WTC11 (cell line): ENCODE results near the gene GFOD1. TPM values are rescaled to one million over a fixed set of nuclear protein-coding genes. Genes with fewer than 3 reads are reported as not detected.

Experiments
- ATAC-seq: fragments of 200-7000 bp; cut with Tn5 transposase; 2 replicates; pipeline ENCODE4 v1.10.0; 2021; ENCODE audit warnings: mild to moderate bottlenecking, moderate library complexity
- CTCF ChIA-PET: fragments of 300-600 bp; sonication (Branson Sonifier 250); formaldehyde crosslinking; loops from one replicate; lab custom pipeline; 2021; ENCODE audit warnings: antibody characterized with exemption; lab: Charles Lee
- POLR2A ChIA-PET: fragments of 350-600 bp; sonication (Branson Sonifier 250); formaldehyde crosslinking; loops from one replicate; lab custom pipeline; 2021; ENCODE audit warnings: antibody characterized with exemption; lab: Charles Lee
- DNase-seq: peaks from one replicate; pipeline ENCODE4 v3.0.0; 2021; ENCODE audit warnings: low spot score
- H3K27ac Mint-ChIP-seq: 2 replicates; pipeline ENCODE4 v1.8.0; 2021; ENCODE audit warnings: mixed read lengths
- H3K27me3 Mint-ChIP-seq: 2 replicates; pipeline ENCODE4 v1.8.0; 2021; ENCODE audit warnings: low read depth, mild to moderate bottlenecking, moderate library complexity, mixed read lengths
- H3K36me3 Mint-ChIP-seq: 2 replicates; pipeline ENCODE4 v1.8.0; 2021; ENCODE audit warnings: mixed read lengths
- H3K4me1 Mint-ChIP-seq: 2 replicates; pipeline ENCODE4 v1.8.0; 2022; ENCODE audit warnings: mixed read lengths
- H3K4me3 Mint-ChIP-seq: 2 replicates; pipeline ENCODE4 v1.8.0; 2021; ENCODE audit warnings: mild to moderate bottlenecking, moderate library complexity, mixed read lengths
- H3K9me3 Mint-ChIP-seq: 2 replicates; pipeline ENCODE4 v1.8.0; 2021; ENCODE audit warnings: mixed read lengths
- ATF3 ChIP-seq: sonication (generic); formaldehyde crosslinking; conservative IDR thresholded peaks from 2 replicates; pipeline ENCODE4 v1.8.1; 2022; ENCODE audit warnings: mild to moderate bottlenecking, missing genetic modification reagents
- EMX1 ChIP-seq: fragments of 250-450 bp; sonication (Bioruptor Pico); IDR thresholded peaks from 2 replicates; pipeline ENCODE4 v1.8.0; 2021; ENCODE audit warnings: mild to moderate bottlenecking
- HMGXB4 ChIP-seq: sonication (generic); formaldehyde crosslinking; IDR thresholded peaks from 2 replicates; pipeline ENCODE4 v1.8.1; 2023; ENCODE audit warnings: mild to moderate bottlenecking, moderate library complexity, missing genetic modification reagents
- MYBL2 ChIP-seq: sonication (generic); formaldehyde crosslinking; IDR thresholded peaks from 2 replicates; pipeline ENCODE4 v1.8.1; 2023; ENCODE audit warnings: mild to moderate bottlenecking, moderate library complexity, missing genetic modification reagents
- RELA ChIP-seq: sonication (generic); formaldehyde crosslinking; IDR thresholded peaks from 2 replicates; pipeline ENCODE4 v1.8.1; 2022; ENCODE audit warnings: missing genetic modification reagents, mild to moderate bottlenecking, borderline replicate concordance
- SOX15 ChIP-seq: fragments of 250-450 bp; sonication (Bioruptor Pico); IDR thresholded peaks from 2 replicates; pipeline ENCODE4 v1.9.0; 2021; ENCODE audit warnings: mild to moderate bottlenecking
- STAT6 ChIP-seq: sonication (generic); formaldehyde crosslinking; conservative IDR thresholded peaks from 2 replicates; pipeline ENCODE4 v1.8.1; 2023; ENCODE audit warnings: mild to moderate bottlenecking, low read depth, missing genetic modification reagents, moderate library complexity
- ZNF121 ChIP-seq: sonication (generic); formaldehyde crosslinking; IDR thresholded peaks from 2 replicates; pipeline ENCODE4 v1.8.0; 2023; ENCODE audit warnings: missing genetic modification reagents
- ZNF281 ChIP-seq: sonication (generic); formaldehyde crosslinking; IDR thresholded peaks from 2 replicates; pipeline ENCODE4 v1.8.0; 2023; ENCODE audit warnings: mild to moderate bottlenecking, missing genetic modification reagents
- ZNF317 ChIP-seq: sonication (generic); formaldehyde crosslinking; IDR thresholded peaks from 2 replicates; pipeline ENCODE4 v1.8.1; 2023; ENCODE audit warnings: low read depth, mild to moderate bottlenecking, moderate library complexity, missing genetic modification reagents, borderline replicate concordance
- ZNF512 ChIP-seq: sonication (generic); formaldehyde crosslinking; IDR thresholded peaks from 2 replicates; pipeline ENCODE4 v1.8.1; 2022; ENCODE audit warnings: missing genetic modification reagents, borderline replicate concordance
- total RNA-seq: library from RNA; stranded (reverse); gene quantifications from 3 replicates; pipeline ENCODE4 v1.2.3, GENCODE V29; 2021

The GFOD1 gene
- total RNA-seq, 1 experiment from 2014 or later = 8.5 TPM

- peaks cover 39% of the 10 kb centered on the region for H3K4me1 Mint-ChIP-seq
- H3K9me3 Mint-ChIP-seq = no peaks in the 10 kb centered on the region
- DNase-seq (no peak), ATAC-seq (no peak)
- no peak overlapping the region for H3K4me3 Mint-ChIP-seq
- H3K36me3 Mint-ChIP-seq = peaks cover 7% of the 10 kb centered on the region; the same call in 1 of the 2 replicates
- no peaks in the 10 kb centered on the region for H3K27me3 Mint-ChIP-seq
- CTCF ChIA-PET = no interaction called here
- no peak overlapping the region for H3K27ac Mint-ChIP-seq
- TF ChIP-seq STAT6 (CRISPR knock-in tag) (no peak), MYBL2 (CRISPR knock-in tag) (no peak), EMX1 (CRISPR knock-in tag) (no peak)
- POLR2A ChIA-PET = no interaction called here
Measured at GRCh38 chr6:13469693-13470092, 17.7 kb downstream of the GFOD1 start.

GRCh38 chr6:13468839-13469238, 18.6 kb downstream of the GFOD1 start:
- Mint-ChIP-seq H3K27ac (no peak overlapping the region), H3K36me3 (peaks cover 7% of the 10 kb centered on the region; the same call in 1 of the 2 replicates), H3K27me3 (no peaks in the 10 kb centered on the region), H3K4me1 (peaks cover 47% of the 10 kb centered on the region), H3K9me3 (no peaks in the 10 kb centered on the region), H3K4me3 (no peak overlapping the region)
- ChIA-PET POLR2A (no interaction called here), CTCF (no interaction called here)
- ATAC-seq = no peak
- DNase-seq = no peak
- no peak for TF ChIP-seq SOX15 (CRISPR knock-in tag)
- TF ChIP-seq ZNF121 (CRISPR knock-in tag) = no peak
- TF ChIP-seq ZNF317 (CRISPR knock-in tag) = no peak
- TF ChIP-seq RELA (CRISPR knock-in tag) = no peak

GRCh38 chr6:13467216-13467600, 20.2 kb downstream of the GFOD1 start:
- ChIA-PET CTCF (interaction anchor here (1.6 kb wide), 1 partner anchor 108 kb away, joined by 3 read pairs; the partner anchor contains the start of gene SIRT5), POLR2A (interaction anchor here (1.0 kb wide), 1 partner anchor 139 kb away, joined by 3 read pairs; no protein-coding TSS in a partner anchor)
- no peak overlapping the region for H3K27ac Mint-ChIP-seq
- no peaks in the 10 kb centered on the region for H3K27me3 Mint-ChIP-seq
- TF ChIP-seq HMGXB4 (CRISPR knock-in tag) (no peak), ZNF512 (CRISPR knock-in tag) (no peak), ATF3 (CRISPR knock-in tag) (no peak), ZNF281 (CRISPR knock-in tag) (no peak)
- TF ChIP-seq, all 79 proteins: peak for 0
- Mint-ChIP-seq H3K4me1 (peaks cover 62% of the 10 kb centered on the region), H3K9me3 (no peaks in the 10 kb centered on the region), H3K36me3 (peaks cover 7% of the 10 kb centered on the region; the same call in 1 of the 2 replicates), H3K4me3 (no peak overlapping the region)
- ATAC-seq = no peak
- DNase-seq = no peak
